CD4-positive, alpha-beta T cell treated with Interferon alpha-2 for 1 hour (primary cell): ENCODE data around the gene HLA-DRA.
"Not testable (repeated sequence)": the region's sequence is repeated elsewhere in the genome, so short reads cannot be mapped to it uniquely, and the experiment has no call there.

Experiments
- DNase-seq, 2 donors: peaks; one replicate each; pipeline ENCODE4 v3.0.0-alpha.2; 2020 to 2022

The HLA-DRA gene

GRCh38 chr6:32432050-32432450 lies 7.6 kb upstream of the HLA-DRA start:
- DNase-seq, result peak in 1 of 2 donors; percentile 60

GRCh38 chr6:32433950-32434349 lies 5.7 kb upstream of the HLA-DRA start:
- not testable (repeated sequence) for DNase-seq

DNA sequence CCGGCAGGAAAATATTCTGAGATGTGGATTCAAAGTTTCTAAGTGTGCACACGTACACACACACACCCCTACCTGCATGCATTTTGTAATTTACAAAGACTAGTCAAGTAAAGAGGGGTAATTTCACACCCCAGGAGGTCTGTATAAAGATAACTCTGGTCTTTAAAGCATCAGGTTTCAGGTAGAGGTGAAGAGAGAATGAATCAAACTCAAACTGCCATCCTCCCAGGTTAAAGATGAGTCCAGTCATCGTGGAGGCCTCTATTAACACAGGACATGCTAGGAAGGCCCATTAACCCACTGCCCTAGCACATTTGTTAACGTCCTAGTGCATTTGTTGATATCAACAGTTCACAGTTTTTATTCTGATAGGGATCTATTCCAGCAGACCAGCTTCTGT lies 3.5 kb upstream of the HLA-DRA start:
- no peak for DNase-seq

- DNase-seq, result peak; percentile 31 to 65
Observed at GRCh38 chr6:32436995-32437836, 2.5 kb upstream of the HLA-DRA start.

DNA sequence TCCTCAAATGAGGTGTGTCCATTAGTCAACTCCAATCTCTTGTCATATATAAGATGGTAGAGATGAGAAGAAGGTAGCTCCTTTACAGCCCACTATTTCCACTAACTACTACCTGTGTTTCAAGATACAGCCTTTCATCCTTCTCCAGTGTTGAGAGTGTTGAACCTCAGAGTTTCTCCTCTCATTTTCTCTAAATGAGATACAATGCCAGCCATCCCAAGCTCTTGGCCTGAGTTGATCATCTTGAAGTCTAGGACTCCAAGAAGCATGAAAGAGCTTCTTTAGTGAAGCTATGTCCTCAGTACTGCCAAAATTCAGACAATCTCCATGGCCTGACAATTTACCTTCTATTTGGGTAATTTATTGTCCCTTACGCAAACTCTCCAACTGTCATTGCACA lies 548 bp upstream of the HLA-DRA start:
- no peak for DNase-seq

- DNase-seq, result no peak
Observed at GRCh38 chr6:32442243-32442667, 2.6 kb downstream of the HLA-DRA start.

DNA sequence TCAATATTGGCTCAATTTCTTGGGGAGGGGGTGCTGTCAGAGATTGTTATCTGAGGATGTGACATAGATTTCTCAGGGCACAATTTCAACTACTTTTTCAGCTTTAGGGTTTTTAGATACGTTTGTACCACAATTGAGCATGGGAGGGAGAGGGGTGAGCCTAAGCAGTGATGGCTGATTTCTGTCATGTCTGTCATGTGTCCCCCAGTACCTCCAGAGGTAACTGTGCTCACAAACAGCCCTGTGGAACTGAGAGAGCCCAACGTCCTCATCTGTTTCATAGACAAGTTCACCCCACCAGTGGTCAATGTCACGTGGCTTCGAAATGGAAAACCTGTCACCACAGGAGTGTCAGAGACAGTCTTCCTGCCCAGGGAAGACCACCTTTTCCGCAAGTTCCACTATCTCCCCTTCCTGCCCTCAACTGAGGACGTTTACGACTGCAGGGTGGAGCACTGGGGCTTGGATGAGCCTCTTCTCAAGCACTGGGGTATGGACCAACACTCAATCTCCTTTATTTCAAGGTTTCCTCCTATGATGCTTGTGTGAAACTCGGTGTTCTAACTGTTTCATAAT lies 3.4 kb downstream of the HLA-DRA start:
- DNase-seq, result no peak

DNA sequence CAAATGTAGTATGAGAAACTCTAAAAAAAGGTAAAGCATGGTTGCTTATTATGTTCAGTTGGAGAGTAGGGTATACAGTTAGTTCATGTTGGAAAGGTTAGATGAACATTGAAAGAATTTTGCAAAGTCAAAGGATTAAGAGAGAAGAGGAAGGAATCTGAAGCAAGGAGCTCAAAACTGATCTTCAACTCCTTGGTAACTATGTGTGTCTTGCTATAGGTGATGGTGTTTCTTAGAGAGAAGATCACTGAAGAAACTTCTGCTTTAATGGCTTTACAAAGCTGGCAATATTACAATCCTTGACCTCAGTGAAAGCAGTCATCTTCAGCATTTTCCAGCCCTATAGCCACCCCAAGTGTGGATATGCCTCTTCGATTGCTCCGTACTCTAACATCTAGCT lies 4.7 kb downstream of the HLA-DRA start:
- DNase-seq, result no peak

- DNase-seq, result no peak
Observed at GRCh38 chr6:32445321-32445854, 5.7 kb downstream of the HLA-DRA start.

DNA sequence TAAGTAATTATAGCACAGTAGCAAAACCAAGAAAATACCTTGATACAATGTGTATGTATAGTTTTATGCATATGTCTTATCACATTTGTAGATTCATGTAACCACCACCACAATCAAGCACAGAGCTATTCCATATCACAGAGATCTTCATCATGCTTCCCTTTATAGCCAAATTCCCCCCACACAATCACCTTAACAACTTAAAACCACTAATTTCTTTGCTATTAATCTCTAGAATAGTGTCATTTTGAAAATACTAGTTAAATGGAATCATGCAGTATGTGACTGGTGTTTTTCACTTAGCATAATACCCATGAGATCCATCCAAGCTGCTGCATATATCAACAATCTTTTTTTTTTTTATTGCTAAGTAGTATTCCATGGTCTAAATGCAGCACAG lies 8.2 kb downstream of the HLA-DRA start:
- no peak for DNase-seq

- no peak for DNase-seq
Observed at GRCh38 chr6:32449088-32449736, 9.5 kb downstream of the HLA-DRA start.

DNA sequence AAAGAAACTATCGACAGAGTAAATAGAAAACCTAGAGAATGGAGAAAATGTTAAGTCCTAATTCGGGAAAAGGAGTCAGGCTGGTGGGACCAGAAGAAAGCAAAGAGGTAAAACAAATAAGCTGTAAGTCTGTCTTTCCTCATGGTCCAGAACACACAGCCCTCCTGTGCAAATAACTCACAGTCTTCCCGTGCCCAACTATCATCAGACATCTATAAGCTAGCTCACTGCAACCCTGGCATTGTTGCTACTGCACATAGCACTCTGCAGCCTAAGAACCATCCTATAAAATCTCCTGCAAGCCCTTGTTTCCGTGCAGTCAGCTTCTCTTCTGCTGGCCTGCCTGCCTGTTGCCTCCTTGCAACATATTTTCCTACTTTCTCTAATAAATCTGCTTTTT lies 17.4 kb downstream of the HLA-DRA start:
- no peak for DNase-seq

DNA sequence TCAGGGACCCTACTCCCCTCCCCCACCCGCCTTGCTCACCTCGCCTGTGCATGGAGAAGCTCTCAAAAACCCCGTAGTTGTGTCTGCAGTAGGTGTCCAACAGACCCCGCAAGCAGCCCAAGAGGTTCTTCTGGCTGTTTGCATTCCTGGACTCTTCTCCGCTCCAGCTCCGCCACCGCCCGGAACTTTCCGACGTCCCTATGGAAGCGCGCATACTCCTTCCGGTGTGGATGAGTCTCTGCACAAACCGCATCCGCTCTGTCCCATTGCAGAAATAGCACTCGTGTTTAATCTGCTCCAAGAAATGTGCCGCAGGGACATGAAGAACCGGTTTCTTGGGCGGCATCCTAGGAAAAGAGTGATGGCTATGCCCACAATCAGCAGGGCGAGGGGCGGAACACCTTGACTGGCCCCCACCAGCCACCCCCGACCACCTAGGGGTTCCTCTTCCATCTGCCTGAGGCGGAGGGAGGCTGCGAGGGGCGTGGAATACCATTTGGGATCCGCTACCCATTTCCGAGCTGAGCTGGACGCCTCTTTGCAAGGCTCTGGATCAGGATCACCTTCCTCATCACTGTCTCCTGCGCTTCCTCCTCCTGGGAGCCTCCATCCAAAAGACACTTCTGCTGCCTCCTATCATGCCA lies 20.2 kb downstream of the HLA-DRA start:
- no peak for DNase-seq

GRCh38 chr6:32460528-32460927 lies 20.8 kb downstream of the HLA-DRA start:
- DNase-seq, result peak in 1 of 2 donors; percentile 15

DNA sequence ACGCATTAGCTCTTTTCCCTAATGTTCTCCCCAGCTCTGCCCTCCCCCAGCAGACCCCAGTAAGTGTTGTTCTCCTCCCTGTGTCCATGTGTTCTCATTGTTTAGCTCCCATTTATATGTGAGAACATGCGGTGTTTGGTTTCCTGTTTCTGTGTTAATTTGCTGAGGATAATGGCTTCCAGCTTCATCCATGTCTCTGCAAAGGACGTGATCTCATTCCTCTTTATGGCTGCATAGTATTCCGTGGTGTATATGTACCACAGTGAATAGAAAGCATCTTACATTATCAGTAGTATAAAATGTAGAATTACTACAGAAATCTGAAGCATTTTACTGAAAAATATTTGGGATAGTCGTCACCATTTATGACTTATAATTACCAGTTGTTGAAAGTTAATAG lies 21.8 kb downstream of the HLA-DRA start:
- no peak for DNase-seq

GRCh38 chr6:32462609-32463008 lies 22.9 kb downstream of the HLA-DRA start:
- DNase-seq, result no peak

- not testable (repeated sequence) for DNase-seq
Observed at GRCh38 chr6:32467743-32468503, 28.2 kb downstream of the HLA-DRA start.

DNA sequence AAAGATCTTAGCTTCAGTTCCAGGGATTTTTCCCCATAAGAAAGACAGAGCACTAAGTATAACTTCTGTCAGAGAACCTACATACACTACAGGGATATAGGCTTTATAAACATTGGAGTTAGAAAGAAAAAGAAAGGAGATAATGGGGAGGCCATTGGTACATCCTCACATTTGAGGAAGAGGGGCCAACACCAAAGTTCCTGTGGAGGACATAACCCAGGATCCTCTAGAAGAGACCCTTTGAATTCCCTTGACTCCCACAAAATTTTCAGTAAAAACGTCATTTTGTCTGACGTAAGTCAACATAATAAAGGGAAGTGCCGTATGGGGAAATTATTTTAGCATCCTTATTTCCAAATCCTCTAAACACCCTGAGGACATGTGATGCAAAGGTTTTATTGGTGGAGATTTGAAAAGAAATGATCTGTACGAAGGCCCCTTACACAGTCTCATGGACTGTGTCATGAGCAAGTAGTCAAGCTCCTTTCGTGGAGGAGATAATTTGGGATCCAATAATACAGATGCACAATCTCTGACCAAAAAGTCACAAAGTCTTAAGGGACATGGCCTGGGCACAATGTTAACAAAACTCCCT lies 33.2 kb downstream of the HLA-DRA start:
- DNase-seq, result peak in 1 of 2 donors; percentile 9

- peak; percentile 28 to 51 for DNase-seq
Observed at GRCh38 chr6:32473376-32474348, 34.0 kb downstream of the HLA-DRA start.

DNA sequence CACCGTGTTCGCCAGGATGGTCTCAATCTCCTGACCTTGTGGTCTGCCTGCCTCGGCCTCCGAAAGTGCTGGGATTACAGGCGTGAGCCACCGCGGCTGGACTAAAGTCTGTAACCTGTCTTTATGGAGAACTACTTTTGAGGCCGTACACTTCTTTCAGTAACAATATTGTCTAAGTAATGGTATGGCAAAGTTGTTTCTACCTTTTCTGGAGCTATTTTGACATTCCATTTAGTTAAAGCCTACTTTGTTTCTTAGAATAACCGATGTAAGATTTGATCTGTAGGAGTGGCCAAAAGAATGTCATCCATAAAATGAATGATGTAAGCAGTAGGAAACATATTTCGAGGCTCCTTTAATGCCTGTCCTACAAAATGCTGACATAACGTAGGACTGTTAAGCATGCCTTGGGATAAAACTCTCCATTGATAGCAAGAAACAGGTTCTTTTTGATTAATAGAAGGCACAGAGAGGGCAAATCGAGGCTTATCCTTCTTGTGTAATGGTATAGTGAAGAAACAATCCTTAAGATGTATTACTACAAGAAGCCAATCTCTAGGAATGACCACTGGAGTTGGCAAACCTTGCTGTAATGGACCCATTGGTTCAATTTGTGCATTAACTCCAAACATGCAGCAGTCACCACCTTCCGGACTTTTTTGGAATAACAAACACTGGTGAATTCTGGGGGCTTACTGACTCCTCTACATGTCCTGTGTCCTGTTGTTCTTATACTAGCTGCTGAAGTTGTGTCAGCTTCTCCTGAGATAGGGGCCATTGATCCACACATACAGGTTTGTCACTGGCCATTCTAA lies 35.9 kb downstream of the HLA-DRA start:
- no peak for DNase-seq
